Endothelial cell of umbilical vein (primary cell): ENCODE measurements around the gene DLL4. TPM values are rescaled to one million over a fixed set of nuclear protein-coding genes. Genes with fewer than 3 reads are reported as not detected.

ENCODE experiments used
- BruUV-seq: library from RNA; stranded (reverse); fragments of 400-500 nt; replicated peaks from 2 replicates; lab custom pipeline; 2021; lab: Mats Ljungman, UMichigan
- CTCF ChIA-PET: fragments of 300-600, 350-600 bp; sonication (Branson Sonifier 250); formaldehyde crosslinking; loops from one replicate; lab custom pipeline; 2021; ENCODE audit warnings: antibody characterized with exemption, inconsistent platforms; lab: Charles Lee
- POLR2A ChIA-PET: fragments of 300-600, 350-600 bp; sonication (Branson Sonifier 250); formaldehyde crosslinking; loops from one replicate; lab custom pipeline; 2021; ENCODE audit warnings: antibody characterized with exemption, inconsistent platforms; lab: Charles Lee
- DNase-seq: peaks from one replicate; pipeline ENCODE4 v3.0.0-alpha.2; 2011; ENCODE audit warnings: low read depth, low spot score
- FAIRE-seq: peaks from 2 replicates; lab custom pipeline; 2011; peaks lifted over from hg19 to GRCh38; lab: Jason Lieb, UNC
- H2AFZ ChIP-seq: 2 replicates; pipeline ENCODE4 v1.6.0; 2012; ENCODE audit warnings: low read depth, low read length, control low read depth, inconsistent platforms
- H3K27ac ChIP-seq: 2 replicates; pipeline ENCODE4 v1.5.1; 2011; ENCODE audit warnings: low read depth, mild to moderate bottlenecking, control low read depth, low read length, moderate library complexity; ENCODE audit not compliant: insufficient read depth
- H3K27me3 ChIP-seq, 2 experiments: 2 replicates each; pipeline versions ENCODE4 v1.6.0 to v1.6.1; 2011; ENCODE audit warnings: low read length in 2 of 2, mixed read lengths in 1 of 2; ENCODE audit not compliant: control insufficient read depth in 2 of 2, insufficient read depth in 2 of 2
- H3K36me3 ChIP-seq, 2 experiments: 2 replicates in 1 of 2; 3 replicates in 1 of 2; pipeline ENCODE4 v1.5.1; 2011; ENCODE audit warnings: low read length in 2 of 2, mild to moderate bottlenecking in 1 of 2, moderate library complexity in 1 of 2; ENCODE audit not compliant: control insufficient read depth in 2 of 2, insufficient read depth in 2 of 2; ENCODE audit errors: extremely low read depth in 1 of 2
- H3K4me1 ChIP-seq: 3 replicates; pipeline ENCODE4 v1.5.1; 2011; ENCODE audit warnings: mild to moderate bottlenecking, low read length; ENCODE audit not compliant: control insufficient read depth, insufficient read depth; ENCODE audit errors: extremely low read depth
- H3K4me2 ChIP-seq: 2 replicates; pipeline ENCODE4 v1.6.1; 2011; ENCODE audit warnings: low read length, control low read depth, mixed read lengths; ENCODE audit not compliant: insufficient read depth
- H3K4me3 ChIP-seq, 3 experiments: fragments of 200-600 bp in 1 of 3; sonication (generic), shearing (Covaris generic) in 1 of 3; replicated peaks in 1 of 3; 2 replicates each; pipeline ENCODE4 v1.5.1; 2011 to 2016; ENCODE audit warnings: control low read depth in 3 of 3, low read length in 3 of 3, mild to moderate bottlenecking in 2 of 3, inconsistent platforms in 1 of 3, low read depth in 1 of 3, moderate library complexity in 1 of 3; ENCODE audit not compliant: insufficient read depth in 1 of 3
- H3K79me2 ChIP-seq: 2 replicates; pipeline ENCODE4 v1.6.0; 2012; ENCODE audit warnings: low read length, inconsistent platforms; ENCODE audit not compliant: control insufficient read depth, insufficient read depth
- H3K9ac ChIP-seq: replicated peaks from 2 replicates; pipeline ENCODE3; 2011; ENCODE audit warnings: low read length, control low read depth; ENCODE audit not compliant: insufficient read depth; ENCODE audit errors: extremely low read depth
- H3K9me1 ChIP-seq: replicated peaks from 3 replicates; pipeline ENCODE4 v1.6.0; 2011; ENCODE audit warnings: mild to moderate bottlenecking, low read length; ENCODE audit not compliant: control insufficient read depth, insufficient read depth; ENCODE audit errors: extremely low read depth
- H3K9me3 ChIP-seq: replicated peaks from 2 replicates; pipeline ENCODE4 v1.5.1; 2012; ENCODE audit warnings: low read length, inconsistent platforms; ENCODE audit not compliant: control insufficient read depth, insufficient read depth
- H4K20me1 ChIP-seq: replicated peaks from 2 replicates; pipeline ENCODE3; 2011; ENCODE audit warnings: mild to moderate bottlenecking, low read length; ENCODE audit not compliant: control insufficient read depth, insufficient read depth; ENCODE audit errors: extremely low read depth
- CTCF ChIP-seq, 2 donors: IDR thresholded peaks; 1 replicate in 1 of 2; 2 replicates in 1 of 2; pipeline ENCODE4 v1.5.1; 2011; ENCODE audit warnings: low read length in 2 of 2, mild to moderate bottlenecking in 2 of 2, moderate library complexity in 2 of 2, control low read depth in 1 of 2, inconsistent platforms in 1 of 2, low read depth in 1 of 2; ENCODE audit not compliant: insufficient read depth in 1 of 2; ENCODE audit errors: extremely low read depth in 1 of 2
- FOS ChIP-seq: IDR thresholded peaks from 2 replicates; pipeline ENCODE4 v1.6.1; 2011; ENCODE audit warnings: mild to moderate bottlenecking, low read length, moderate library complexity, borderline replicate concordance; ENCODE audit not compliant: insufficient read depth
- GATA2 ChIP-seq: IDR thresholded peaks from 2 replicates; pipeline ENCODE4 v1.7.0; 2011; ENCODE audit warnings: low read depth, mild to moderate bottlenecking, moderate library complexity, mixed read lengths, low read length; ENCODE audit not compliant: insufficient read length, insufficient read depth
- JUN ChIP-seq: IDR thresholded peaks from 2 replicates; pipeline ENCODE4 v1.6.1; 2011; ENCODE audit warnings: borderline replicate concordance, low read depth; ENCODE audit not compliant: insufficient read length, insufficient read depth
- MYC ChIP-seq: IDR thresholded peaks from one replicate; pipeline ENCODE4 v1.6.1; 2011; ENCODE audit warnings: mild to moderate bottlenecking, low read depth, low read length
- POLR2A ChIP-seq: IDR thresholded peaks from 2 replicates; pipeline ENCODE4 v1.6.1; 2012; ENCODE audit warnings: low read depth, mild to moderate bottlenecking, control low read depth, low read length
- POLR2AphosphoS5 ChIP-seq: IDR thresholded peaks from 2 replicates; pipeline ENCODE4 v1.6.1; 2012; ENCODE audit warnings: low read depth, mild to moderate bottlenecking, control low read depth, low read length, moderate library complexity; ENCODE audit not compliant: insufficient read depth
- dilution Hi-C: fragments of 300-500 bp; cut with MboI; formaldehyde crosslinking; loops from one replicate; pipeline ENCODE4 v1.15.0; 2019; ENCODE audit warnings: low sequenced_read_pairs; ENCODE audit not compliant: extremely low pct_ligation_motif_present
- intact Hi-C: fragments of 100-400 bp; cut with micrococcal nuclease; formaldehyde crosslinking; loops from one replicate; pipeline ENCODE4 v1.10.0; 2022
- polyA plus RNA-seq, 4 experiments: library from polyadenylated mRNA; depleted of rRNA in 3 of 4; stranded (reverse) in 3 of 4; unstranded in 1 of 4; fragments of >200 nt; gene quantifications; 2 replicates each; pipeline versions ENCODE4 v1.2.1 to v1.2.3, GENCODE V29; 2011 to 2012; ENCODE audit warnings: missing spikeins in 1 of 4
- total RNA-seq: library from RNA; stranded (reverse); gene quantifications from 2 replicates; pipeline ENCODE4 v1.2.3, GENCODE V29; 2021
- TF ChIP-seq, protein P1 (sequence below): IDR thresholded peaks from 2 replicates; pipeline ENCODE4 v1.6.1; 2011; ENCODE audit not compliant: insufficient read depth, insufficient read length

Gene DLL4
- total and polyA plus RNA-seq, 2 donors (not counting 3 experiments of a cell fraction or from before 2014, with no cell fraction given) = 55.2 to 57.8 TPM

- peak overlapping the region; percentile 69 for H3K27ac ChIP-seq
- DNase-seq = peak; percentile 55
- H3K9ac ChIP-seq = no peak overlapping the region
- no peaks in the 10 kb centered on the region for H3K36me3 ChIP-seq
- BruUV-seq = no TSS peak
- no peak for TF ChIP-seq JUN
- TF ChIP-seq POLR2A = no peak
- peak; percentile 28 for TF ChIP-seq POLR2AphosphoS5
- TF ChIP-seq, protein P1, sequence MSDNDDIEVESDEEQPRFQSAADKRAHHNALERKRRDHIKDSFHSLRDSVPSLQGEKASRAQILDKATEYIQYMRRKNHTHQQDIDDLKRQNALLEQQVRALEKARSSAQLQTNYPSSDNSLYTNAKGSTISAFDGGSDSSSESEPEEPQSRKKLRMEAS = no peak
- TF ChIP-seq GATA2 = peak; percentile 63
- peak; percentile 22 for TF ChIP-seq FOS
- CTCF ChIA-PET = interaction anchor here (0.7 to 6.5 kb wide), 9 partner anchors 8 to 269 kb away, joined by 3 to 100 read pairs (median 8); partner anchors contain the start of genes DLL4 and VPS18
- peaks cover 41% of the 10 kb centered on the region for H3K4me1 ChIP-seq
- no peaks in the 10 kb centered on the region for H3K9me1 ChIP-seq
- POLR2A ChIA-PET = interaction anchor here (1.1 to 1.7 kb wide), 5 partner anchors 9 to 26 kb away, joined by 3 to 19 read pairs (median 4); partner anchors contain the start of gene DLL4
- no peak overlapping the region for H3K4me2 ChIP-seq
- peak overlapping the region; percentile 58 for H2AFZ ChIP-seq
- intact Hi-C loops (loop anchor here (2.0 kb wide), 1 partner anchor 16 kb away; no protein-coding TSS in a partner anchor), dilution Hi-C loops (no loop called here)
- no peaks in the 10 kb centered on the region for H3K79me2 ChIP-seq
- no peaks in the 10 kb centered on the region for H3K9me3 ChIP-seq
- no peak overlapping the region for H3K4me3 ChIP-seq
- peak; percentile 84 for FAIRE-seq
- H3K27me3 ChIP-seq = no peaks in the 10 kb centered on the region
- H4K20me1 ChIP-seq = no peaks in the 10 kb centered on the region
Measured at GRCh38 chr15:40915116-40915661, 14.0 kb upstream of the DLL4 start.

GRCh38 chr15:40915679-40916078 is 13.5 kb upstream of the DLL4 start:
- Histone ChIP-seq H3K4me1 (peaks cover 41% of the 10 kb centered on the region), H3K4me2 (no peak overlapping the region), H2AFZ (no peak overlapping the region), H3K4me3 (no peak overlapping the region), H4K20me1 (no peaks in the 10 kb centered on the region), H3K79me2 (no peaks in the 10 kb centered on the region), H3K9me3 (no peaks in the 10 kb centered on the region), H3K9me1 (no peaks in the 10 kb centered on the region), H3K36me3 (no peaks in the 10 kb centered on the region), H3K9ac (no peak overlapping the region), H3K27ac (peak overlapping the region; percentile 69), H3K27me3 (no peaks in the 10 kb centered on the region)
- intact Hi-C loops = loop anchor here (2.0 kb wide), 1 partner anchor 15 kb away; no protein-coding TSS in a partner anchor
- BruUV-seq = no TSS peak
- no peak for DNase-seq
- TF ChIP-seq MYC (no peak), CTCF (IDR thresholded peaks at IDR 0.05; ENCODE audit: extremely low read depth in 1 of 2, insufficient read depth in 1 of 2, low read depth in 1 of 2, low read length in 2 of 2) (no peak)
- FAIRE-seq = no peak
- ChIA-PET CTCF (interaction anchor here (0.9 to 6.5 kb wide), 8 partner anchors 9 to 269 kb away, joined by 3 to 100 read pairs (median 9); partner anchors contain the start of genes DLL4 and VPS18), POLR2A (interaction anchor here (1.1 to 1.7 kb wide), 5 partner anchors 10 to 26 kb away, joined by 3 to 19 read pairs (median 4); partner anchors contain the start of gene DLL4)
- dilution Hi-C loops = no loop called here
